SK-N-SH treated with all-trans-retinoic acid at 6 μM for 48 hours (cell line): ENCODE measurements around the gene CNTN4.

Source experiments
- ATAC-seq: fragments of 200-7000 bp; cut with Tn5 transposase; 3 replicates; pipeline ENCODE4 v1.9.1; 2020; ENCODE audit warnings: mild to moderate bottlenecking, moderate library complexity
- ARNTL ChIP-seq: fragments of 450-650 bp; formaldehyde crosslinking; IDR thresholded peaks from 2 replicates; pipeline ENCODE4 v1.5.0; 2020; ENCODE audit warnings: low read depth, mild to moderate bottlenecking, moderate library complexity, borderline replicate concordance
- BACH2 ChIP-seq: fragments of 250-450 bp; sonication (Bioruptor Pico); IDR thresholded peaks from 2 replicates; pipeline ENCODE4 v1.9.0; 2021; ENCODE audit warnings: mild to moderate bottlenecking, borderline replicate concordance
- CREB5 ChIP-seq: fragments of 250-450 bp; sonication (Bioruptor Pico); IDR thresholded peaks from 2 replicates; pipeline ENCODE4 v1.5.1; 2020; ENCODE audit warnings: low read depth, mild to moderate bottlenecking, moderate library complexity
- CSDC2 ChIP-seq: fragments of 250-450 bp; sonication (Bioruptor Pico); IDR thresholded peaks from 2 replicates; pipeline ENCODE4 v1.5.0; 2020; ENCODE audit warnings: mild to moderate bottlenecking, moderate library complexity
- CSRNP3 ChIP-seq: fragments of 250-450 bp; sonication (Bioruptor Pico); IDR thresholded peaks from 2 replicates; pipeline ENCODE4 v1.5.1; 2021; ENCODE audit warnings: mild to moderate bottlenecking, moderate library complexity
- GLIS3 ChIP-seq: fragments of 250-450 bp; sonication (Bioruptor Pico); IDR thresholded peaks from 2 replicates; pipeline ENCODE4 v1.5.0; 2020; ENCODE audit warnings: mild to moderate bottlenecking, moderate library complexity
- ISL1 ChIP-seq: fragments of 250-450 bp; sonication (Bioruptor Pico); IDR thresholded peaks from 2 replicates; pipeline ENCODE4 v2.1.2; 2022; ENCODE audit warnings: mild to moderate bottlenecking, moderate library complexity
- PATZ1 ChIP-seq: fragments of 250-450 bp; sonication (Bioruptor Pico); IDR thresholded peaks from 2 replicates; pipeline ENCODE4 v1.8.0; 2020; ENCODE audit warnings: mild to moderate bottlenecking, moderate library complexity, borderline replicate concordance
- POU6F1 ChIP-seq: fragments of 250-450 bp; sonication (Bioruptor Pico); IDR thresholded peaks from 2 replicates; pipeline ENCODE4 v1.8.0; 2021; ENCODE audit warnings: low read depth, mild to moderate bottlenecking, moderate library complexity, borderline replicate concordance
- PPARA ChIP-seq: fragments of 250-450 bp; sonication (Bioruptor Pico); IDR thresholded peaks from 2 replicates; pipeline ENCODE4 v1.5.0; 2020; ENCODE audit warnings: mild to moderate bottlenecking, borderline replicate concordance
- RARB ChIP-seq: fragments of 250-450 bp; sonication (Bioruptor Pico); IDR thresholded peaks from 2 replicates; pipeline ENCODE4 v1.8.0; 2021; ENCODE audit warnings: mild to moderate bottlenecking, moderate library complexity
- TCF4 ChIP-seq: fragments of 250-450 bp; sonication (Bioruptor Pico); IDR thresholded peaks from 2 replicates; pipeline ENCODE4 v1.8.0; 2021; ENCODE audit warnings: mild to moderate bottlenecking, moderate library complexity, borderline replicate concordance
- TOX ChIP-seq: fragments of 250-450 bp; sonication (Bioruptor Pico); IDR thresholded peaks from 2 replicates; pipeline ENCODE4 v1.8.0; 2021; ENCODE audit warnings: mild to moderate bottlenecking, moderate library complexity, borderline replicate concordance
- TSHZ2 ChIP-seq: fragments of 250-450 bp; sonication (Bioruptor Pico); IDR thresholded peaks from 2 replicates; pipeline ENCODE4 v1.5.0; 2020; ENCODE audit warnings: mild to moderate bottlenecking, moderate library complexity
- ZC3H10 ChIP-seq: fragments of 250-450 bp; sonication (Bioruptor Pico); IDR thresholded peaks from 2 replicates; pipeline ENCODE4 v1.5.1; 2021; ENCODE audit warnings: mild to moderate bottlenecking, moderate library complexity
- ZFP3 ChIP-seq: fragments of 250-450 bp; sonication (Bioruptor Pico); IDR thresholded peaks from 2 replicates; pipeline ENCODE4 v1.5.0; 2020; ENCODE audit warnings: mild to moderate bottlenecking, moderate library complexity
- ZFP30 ChIP-seq: fragments of 450-650 bp; formaldehyde crosslinking; IDR thresholded peaks from 2 replicates; pipeline ENCODE4 v1.5.0; 2022; ENCODE audit warnings: mild to moderate bottlenecking, moderate library complexity
- ZNF565 ChIP-seq: fragments of 450-650 bp; formaldehyde crosslinking; conservative IDR thresholded peaks from 2 replicates; pipeline ENCODE4 v1.5.0; 2020; ENCODE audit warnings: low read depth, mild to moderate bottlenecking, moderate library complexity
- ZNF70 ChIP-seq: fragments of 450-650 bp; formaldehyde crosslinking; IDR thresholded peaks from 2 replicates; pipeline ENCODE4 v1.5.0; 2020; ENCODE audit warnings: mild to moderate bottlenecking, moderate library complexity
- ZNF8 ChIP-seq: fragments of 450-650 bp; formaldehyde crosslinking; IDR thresholded peaks from 2 replicates; pipeline ENCODE4 v1.5.0; 2020; ENCODE audit warnings: mild to moderate bottlenecking, moderate library complexity

CNTN4 gene

GRCh38 chr3:2092758-2093157, 5.9 kb upstream of the CNTN4 start:
- no peak for ATAC-seq
- peak; percentile 42; the same call in 1 of the 2 replicates for TF ChIP-seq TCF4 (CRISPR knock-in tag)
- no peak for TF ChIP-seq TSHZ2
- TF ChIP-seq, all 23 proteins: peak for 1

GRCh38 chr3:2094941-2095340, 3.7 kb upstream of the CNTN4 start:
- ATAC-seq: no peak

GRCh38 chr3:2096216-2096615, 2.5 kb upstream of the CNTN4 start:
- TF ChIP-seq ZFP3 (CRISPR knock-in tag): no peak
- TF ChIP-seq POU6F1: no peak
- ATAC-seq: no peak

More at GRCh38 chr3:2094941-2095340, 3.7 kb upstream of the CNTN4 start:
- TF ChIP-seq ZNF565 (CRISPR knock-in tag): no peak
- TF ChIP-seq ISL1 (CRISPR knock-in tag): no peak
- no peak for TF ChIP-seq PATZ1
- TF ChIP-seq ZFP3 (CRISPR knock-in tag): no peak
- no peak for TF ChIP-seq ZNF8 (CRISPR knock-in tag)
- TF ChIP-seq ZFP30 (CRISPR knock-in tag): no peak
- no peak for TF ChIP-seq CREB5 (CRISPR knock-in tag)
- no peak for TF ChIP-seq CSDC2

GRCh38 chr3:2097641-2098191, 950 bp upstream of the CNTN4 start:
- no peak for ATAC-seq
- no peak for TF ChIP-seq ZFP30 (CRISPR knock-in tag)
- no peak for TF ChIP-seq ZFP3 (CRISPR knock-in tag)
- TF ChIP-seq CREB5 (CRISPR knock-in tag): no peak
- TF ChIP-seq GLIS3: no peak
- no peak for TF ChIP-seq CSRNP3 (CRISPR knock-in tag)
- TF ChIP-seq ARNTL (CRISPR knock-in tag): no peak
- TF ChIP-seq ZC3H10 (CRISPR knock-in tag): no peak
- no peak for TF ChIP-seq PPARA (CRISPR knock-in tag)
- TF ChIP-seq TOX: no peak
- no peak for TF ChIP-seq ZNF8 (CRISPR knock-in tag)
- TF ChIP-seq ZNF70: no peak
- TF ChIP-seq RARB (CRISPR knock-in tag): no peak
- no peak for TF ChIP-seq BACH2 (CRISPR knock-in tag)
- no peak for TF ChIP-seq TSHZ2
- no peak for TF ChIP-seq ZNF565 (CRISPR knock-in tag)
- TF ChIP-seq TCF4 (CRISPR knock-in tag): no peak
- TF ChIP-seq POU6F1: no peak
